WI38 (cell line): ENCODE results near the gene KCNG2.

Source experiments
- H3K4me3 ChIP-seq: 2 replicates; pipeline ENCODE4 v1.5.1; 2011; ENCODE audit warnings: low read depth, mild to moderate bottlenecking, control low read depth, low read length
- CTCF ChIP-seq: IDR thresholded peaks from 2 replicates; pipeline ENCODE4 v1.5.1; 2012; ENCODE audit warnings: low read depth, mild to moderate bottlenecking, control low read depth, low read length

The KCNG2 gene

GRCh38 chr18:79900610-79901570 is 103.2 kb downstream of the KCNG2 start:
- no peak for TF ChIP-seq CTCF
- no peak overlapping the region for H3K4me3 ChIP-seq

GRCh38 chr18:79901665-79902064 is 103.9 kb downstream of the KCNG2 start:
- H3K4me3 ChIP-seq = no peak overlapping the region
- no peak for TF ChIP-seq CTCF

- no peak overlapping the region for H3K4me3 ChIP-seq
- TF ChIP-seq CTCF = no peak
Observed at GRCh38 chr18:79902075-79902474, 104.3 kb downstream of the KCNG2 start.

DNA sequence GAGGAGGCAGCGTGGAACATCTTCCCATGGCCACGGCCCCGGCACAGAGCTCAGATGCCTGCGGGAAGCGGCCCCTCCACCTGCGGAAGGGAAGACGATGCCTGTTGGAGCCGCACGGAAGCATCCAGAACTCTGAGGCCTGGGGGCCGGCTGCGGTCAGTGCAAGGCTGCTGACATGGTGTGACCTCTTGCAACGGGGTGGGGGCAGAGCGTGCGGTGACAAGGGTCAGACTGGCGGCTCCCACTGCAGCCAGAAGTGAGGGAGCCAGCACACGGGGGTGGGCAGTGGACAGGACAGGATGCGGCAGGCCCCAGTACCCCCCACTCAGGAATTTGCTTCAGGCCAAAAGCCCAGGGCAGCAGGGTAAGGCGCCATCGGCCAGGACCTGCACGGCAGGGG is 104.9 kb downstream of the KCNG2 start:
- no peak for TF ChIP-seq CTCF
- H3K4me3 ChIP-seq = no peak overlapping the region

DNA sequence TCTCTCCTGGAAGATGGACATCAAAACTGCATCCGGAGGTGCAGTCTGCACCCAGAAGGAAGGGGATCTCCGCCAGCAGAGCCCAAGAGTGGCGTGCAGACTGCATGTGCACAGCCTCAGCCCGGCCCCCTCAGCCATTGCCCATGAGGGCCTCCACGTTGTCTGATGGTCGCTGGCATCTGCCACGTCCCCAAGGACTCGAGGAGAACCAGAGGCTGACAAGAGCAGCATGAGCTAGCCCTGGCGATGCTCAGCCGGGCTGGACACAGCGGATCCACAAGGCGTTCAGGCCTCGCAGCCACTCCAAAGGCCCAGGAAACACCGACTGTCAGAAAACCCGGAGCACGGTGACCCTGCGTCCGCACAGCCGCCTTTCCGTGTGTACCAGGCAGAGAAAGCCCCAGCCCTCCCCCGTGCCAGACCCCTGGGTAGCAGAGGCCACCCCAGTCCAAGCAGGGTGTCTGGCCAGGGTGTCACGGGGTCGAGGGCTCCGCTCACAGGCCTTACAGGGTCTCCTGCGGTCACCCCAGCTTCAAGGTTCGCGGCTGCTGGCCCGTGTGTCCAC is 105.4 kb downstream of the KCNG2 start:
- H3K4me3 ChIP-seq = no peak overlapping the region
- TF ChIP-seq CTCF = no peak

- no peak for TF ChIP-seq CTCF
- H3K4me3 ChIP-seq = no peak overlapping the region
Observed at GRCh38 chr18:79903787-79904356, 106.1 kb downstream of the KCNG2 start.
